GM23338 (cell line): ENCODE measurements around the gene CDCP1. TPM values are rescaled to one million over a fixed set of nuclear protein-coding genes. Genes with fewer than 3 reads are reported as not detected.

ENCODE experiments used
- ATAC-seq: fragments of 200-7000 bp; cut with Tn5 transposase; 3 replicates; pipeline ENCODE4 v1.9.1; 2020
- DNase-seq: peaks from one replicate; pipeline ENCODE4 v3.0.0-alpha.2; 2015; ENCODE audit warnings: low spot score
- H2AFZ ChIP-seq: fragments of 200-600 bp; sonication (generic); 2 replicates; pipeline ENCODE4 v1.8.0; 2016; ENCODE audit warnings: antibody characterized with exemption, mild to moderate bottlenecking, moderate library complexity
- H3F3A ChIP-seq: fragments of 200-600 bp; sonication (generic); replicated peaks from 2 replicates; pipeline ENCODE4 v1.8.0; 2017; ENCODE audit warnings: antibody characterized with exemption, mixed run types, low read depth
- H3K27ac ChIP-seq: fragments of 200-600 bp; sonication (generic); 2 replicates; pipeline ENCODE4 v1.6.1; 2016; ENCODE audit warnings: low read depth
- H3K27me3 ChIP-seq: fragments of 200-600 bp; sonication (generic); 2 replicates; pipeline ENCODE4 v1.8.0; 2016; ENCODE audit warnings: mild to moderate bottlenecking, mixed run types, moderate library complexity; ENCODE audit not compliant: insufficient read depth
- H3K36me3 ChIP-seq: fragments of 200-600 bp; sonication (generic); 2 replicates; pipeline ENCODE4 v1.8.0; 2016; ENCODE audit warnings: mild to moderate bottlenecking; ENCODE audit not compliant: insufficient read depth
- H3K4me1 ChIP-seq: fragments of 200-600 bp; sonication (generic); 2 replicates; pipeline ENCODE4 v1.8.0; 2016; ENCODE audit warnings: mild to moderate bottlenecking, moderate library complexity; ENCODE audit not compliant: insufficient read depth
- H3K4me2 ChIP-seq: fragments of 200-600 bp; sonication (generic); 2 replicates; pipeline ENCODE4 v1.7.1; 2017; ENCODE audit warnings: mixed run types
- H3K4me3 ChIP-seq: fragments of 200-600 bp; sonication (generic); 2 replicates; pipeline ENCODE4 v1.6.1; 2016; ENCODE audit warnings: mixed run types
- H3K79me2 ChIP-seq: fragments of 200-600 bp; sonication (generic); replicated peaks from 2 replicates; pipeline ENCODE4 v1.8.0; 2017; ENCODE audit warnings: mild to moderate bottlenecking; ENCODE audit not compliant: insufficient read depth
- H3K9me2 ChIP-seq: fragments of 200-600 bp; sonication (generic); 2 replicates; pipeline ENCODE4 v1.8.0; 2017; ENCODE audit not compliant: insufficient read depth
- H4K20me1 ChIP-seq: fragments of 200-600 bp; sonication (generic); replicated peaks from 2 replicates; pipeline ENCODE4 v1.8.0; 2017; ENCODE audit warnings: mild to moderate bottlenecking; ENCODE audit not compliant: insufficient read depth
- H3K27ac Mint-ChIP-seq: 2 replicates; pipeline ENCODE4 v1.8.0; 2020; ENCODE audit warnings: inconsistent platforms, mild to moderate bottlenecking, moderate library complexity, mixed read lengths
- H3K27me3 Mint-ChIP-seq: 3 replicates; pipeline ENCODE4 v1.8.0; 2022; ENCODE audit warnings: low read depth, mild to moderate bottlenecking, moderate library complexity, mixed read lengths, inconsistent platforms; ENCODE audit not compliant: insufficient read depth, poor library complexity
- H3K36me3 Mint-ChIP-seq: 3 replicates; pipeline ENCODE4 v1.8.0; 2021; ENCODE audit warnings: low read depth, mild to moderate bottlenecking, inconsistent platforms, moderate library complexity, mixed read lengths
- H3K4me1 Mint-ChIP-seq: 3 replicates; pipeline ENCODE4 v1.8.0; 2020; ENCODE audit warnings: mild to moderate bottlenecking, inconsistent platforms, mixed read lengths
- H3K4me3 Mint-ChIP-seq: 3 replicates; pipeline ENCODE4 v1.8.0; 2021; ENCODE audit warnings: moderate library complexity, mild to moderate bottlenecking, inconsistent platforms, mixed read lengths
- H3K9me3 Mint-ChIP-seq: 3 replicates; pipeline ENCODE4 v1.8.0; 2020; ENCODE audit warnings: moderate library complexity, mild to moderate bottlenecking, inconsistent platforms, mixed read lengths
- CREB1 ChIP-seq: fragments of 250-450 bp; sonication (Bioruptor Pico); IDR thresholded peaks from 2 replicates; pipeline ENCODE4 v1.5.0; 2020; ENCODE audit warnings: low read depth, mild to moderate bottlenecking, moderate library complexity
- ETS1 ChIP-seq: IDR thresholded peaks from 2 replicates; pipeline ENCODE4 v1.6.1; 2016; ENCODE audit warnings: antibody characterized with exemption
- EZH2 ChIP-seq: fragments of 200-600 bp; sonication (generic); IDR thresholded peaks from one replicate; pipeline ENCODE4 v1.8.0; 2017; ENCODE audit warnings: antibody characterized with exemption, mild to moderate bottlenecking, low read depth; ENCODE audit not compliant: unreplicated experiment
- EZH2phosphoT487 ChIP-seq: fragments of 200-600 bp; sonication (generic); IDR thresholded peaks from one replicate; pipeline ENCODE4 v1.8.1; 2018; ENCODE audit warnings: antibody characterized with exemption; ENCODE audit not compliant: unreplicated experiment
- JUNB ChIP-seq: IDR thresholded peaks from one replicate; pipeline ENCODE4 v1.6.1; 2016; ENCODE audit warnings: antibody characterized with exemption; ENCODE audit not compliant: unreplicated experiment
- NANOG ChIP-seq: IDR thresholded peaks from 2 replicates; pipeline ENCODE4 v1.6.1; 2016; ENCODE audit warnings: antibody characterized with exemption, borderline replicate concordance
- POLR2AphosphoS5 ChIP-seq: IDR thresholded peaks from 2 replicates; pipeline ENCODE4 v1.6.1; 2016; ENCODE audit warnings: antibody characterized with exemption, low read depth
- STAT1 ChIP-seq: IDR thresholded peaks from one replicate; pipeline ENCODE4 v1.6.1; 2016; ENCODE audit warnings: antibody characterized with exemption; ENCODE audit not compliant: unreplicated experiment
- ZNF114 ChIP-seq: fragments of 250-450 bp; sonication (Bioruptor Pico); IDR thresholded peaks from 2 replicates; pipeline ENCODE4 v1.5.0; 2020; ENCODE audit warnings: mild to moderate bottlenecking, moderate library complexity
- ZNF331 ChIP-seq: fragments of 250-450 bp; sonication (Bioruptor Pico); IDR thresholded peaks from 2 replicates; pipeline ENCODE4 v1.5.0; 2020; ENCODE audit warnings: low read depth, mild to moderate bottlenecking, moderate library complexity
- ZNF462 ChIP-seq: fragments of 250-450 bp; sonication (Bioruptor Pico); IDR thresholded peaks from 2 replicates; pipeline ENCODE4 v1.5.0; 2020; ENCODE audit warnings: mild to moderate bottlenecking, moderate library complexity
- polyA plus RNA-seq: library from polyadenylated mRNA; unstranded; fragments of >200 nt; fragmentation: Nextera tagmentation; extraction: Ambion mirVana; gene quantifications from 2 replicates; pipeline ENCODE4 v1.2.1, GENCODE V29; 2016
- total RNA-seq: library from RNA; depleted of rRNA; stranded (reverse); fragments of >200 nt; shearing (Covaris generic); gene quantifications from 2 replicates; pipeline ENCODE4 v1.2.3, GENCODE V29; 2014
- TF ChIP-seq, protein P1 (sequence below): IDR thresholded peaks from one replicate; pipeline ENCODE4 v1.6.1; 2018; ENCODE audit warnings: antibody characterized with exemption; ENCODE audit not compliant: unreplicated experiment
- TF ChIP-seq, protein P2 (sequence below), 2 experiments: fragments of 200-600 bp in 1 of 2; sonication (generic) in 1 of 2; conservative IDR thresholded peaks; 2 replicates each; pipeline versions ENCODE4 v1.5.1 to v1.6.1; 2016 to 2017; ENCODE audit warnings: antibody characterized with exemption in 2 of 2, low read depth in 2 of 2, mild to moderate bottlenecking in 2 of 2, moderate library complexity in 1 of 2

The CDCP1 gene
- total and polyA plus RNA-seq, 2 experiments from 2014 or later: 7.7 to 20.1 TPM

GRCh38 chr3:45183872-45184262, 37.7 kb upstream of the CDCP1 start:
- peaks cover 15% of the 10 kb centered on the region for H3K27me3 Mint-ChIP-seq

More at GRCh38 chr3:45183872-45184262, 37.7 kb upstream of the CDCP1 start:
- no peaks in the 10 kb centered on the region for H4K20me1 ChIP-seq
- H3K4me2 ChIP-seq: no peak overlapping the region
- no peaks in the 10 kb centered on the region for H3K36me3 ChIP-seq
- no peaks in the 10 kb centered on the region for H3K27me3 ChIP-seq
- Mint-ChIP-seq H3K27ac (no peak overlapping the region), H3K4me3 (no peak overlapping the region), H3K4me1 (peaks cover 15% of the 10 kb centered on the region), H3K9me3 (no peaks in the 10 kb centered on the region), H3K36me3 (no peaks in the 10 kb centered on the region)
- no peaks in the 10 kb centered on the region for H3F3A ChIP-seq
- no peak overlapping the region for H3K4me3 ChIP-seq
- no peak for TF ChIP-seq EZH2phosphoT487
- TF ChIP-seq, protein P1, sequence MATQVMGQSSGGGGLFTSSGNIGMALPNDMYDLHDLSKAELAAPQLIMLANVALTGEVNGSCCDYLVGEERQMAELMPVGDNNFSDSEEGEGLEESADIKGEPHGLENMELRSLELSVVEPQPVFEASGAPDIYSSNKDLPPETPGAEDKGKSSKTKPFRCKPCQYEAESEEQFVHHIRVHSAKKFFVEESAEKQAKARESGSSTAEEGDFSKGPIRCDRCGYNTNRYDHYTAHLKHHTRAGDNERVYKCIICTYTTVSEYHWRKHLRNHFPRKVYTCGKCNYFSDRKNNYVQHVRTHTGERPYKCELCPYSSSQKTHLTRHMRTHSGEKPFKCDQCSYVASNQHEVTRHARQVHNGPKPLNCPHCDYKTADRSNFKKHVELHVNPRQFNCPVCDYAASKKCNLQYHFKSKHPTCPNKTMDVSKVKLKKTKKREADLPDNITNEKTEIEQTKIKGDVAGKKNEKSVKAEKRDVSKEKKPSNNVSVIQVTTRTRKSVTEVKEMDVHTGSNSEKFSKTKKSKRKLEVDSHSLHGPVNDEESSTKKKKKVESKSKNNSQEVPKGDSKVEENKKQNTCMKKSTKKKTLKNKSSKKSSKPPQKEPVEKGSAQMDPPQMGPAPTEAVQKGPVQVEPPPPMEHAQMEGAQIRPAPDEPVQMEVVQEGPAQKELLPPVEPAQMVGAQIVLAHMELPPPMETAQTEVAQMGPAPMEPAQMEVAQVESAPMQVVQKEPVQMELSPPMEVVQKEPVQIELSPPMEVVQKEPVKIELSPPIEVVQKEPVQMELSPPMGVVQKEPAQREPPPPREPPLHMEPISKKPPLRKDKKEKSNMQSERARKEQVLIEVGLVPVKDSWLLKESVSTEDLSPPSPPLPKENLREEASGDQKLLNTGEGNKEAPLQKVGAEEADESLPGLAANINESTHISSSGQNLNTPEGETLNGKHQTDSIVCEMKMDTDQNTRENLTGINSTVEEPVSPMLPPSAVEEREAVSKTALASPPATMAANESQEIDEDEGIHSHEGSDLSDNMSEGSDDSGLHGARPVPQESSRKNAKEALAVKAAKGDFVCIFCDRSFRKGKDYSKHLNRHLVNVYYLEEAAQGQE: no peak
- TF ChIP-seq, protein P2, sequence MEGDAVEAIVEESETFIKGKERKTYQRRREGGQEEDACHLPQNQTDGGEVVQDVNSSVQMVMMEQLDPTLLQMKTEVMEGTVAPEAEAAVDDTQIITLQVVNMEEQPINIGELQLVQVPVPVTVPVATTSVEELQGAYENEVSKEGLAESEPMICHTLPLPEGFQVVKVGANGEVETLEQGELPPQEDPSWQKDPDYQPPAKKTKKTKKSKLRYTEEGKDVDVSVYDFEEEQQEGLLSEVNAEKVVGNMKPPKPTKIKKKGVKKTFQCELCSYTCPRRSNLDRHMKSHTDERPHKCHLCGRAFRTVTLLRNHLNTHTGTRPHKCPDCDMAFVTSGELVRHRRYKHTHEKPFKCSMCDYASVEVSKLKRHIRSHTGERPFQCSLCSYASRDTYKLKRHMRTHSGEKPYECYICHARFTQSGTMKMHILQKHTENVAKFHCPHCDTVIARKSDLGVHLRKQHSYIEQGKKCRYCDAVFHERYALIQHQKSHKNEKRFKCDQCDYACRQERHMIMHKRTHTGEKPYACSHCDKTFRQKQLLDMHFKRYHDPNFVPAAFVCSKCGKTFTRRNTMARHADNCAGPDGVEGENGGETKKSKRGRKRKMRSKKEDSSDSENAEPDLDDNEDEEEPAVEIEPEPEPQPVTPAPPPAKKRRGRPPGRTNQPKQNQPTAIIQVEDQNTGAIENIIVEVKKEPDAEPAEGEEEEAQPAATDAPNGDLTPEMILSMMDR (conservative IDR thresholded peaks at IDR 0.05; ENCODE audit: low read depth in 2 of 2): no peak
- no peak for TF ChIP-seq NANOG
- TF ChIP-seq JUNB: no peak
- no peak for TF ChIP-seq ZNF331 (CRISPR knock-in tag)
- TF ChIP-seq POLR2AphosphoS5: no peak
- no peak for TF ChIP-seq ZNF114 (CRISPR knock-in tag)
- no peak for TF ChIP-seq CREB1 (CRISPR knock-in tag)
- no peak for TF ChIP-seq EZH2
- no peak for TF ChIP-seq ETS1
- no peak for TF ChIP-seq ZNF462
- TF ChIP-seq STAT1: no peak
- H3K9me2 ChIP-seq: no peaks in the 10 kb centered on the region
- H3K79me2 ChIP-seq: no peaks in the 10 kb centered on the region
- H3K4me1 ChIP-seq: peaks cover 15% of the 10 kb centered on the region; the same call in 1 of the 2 replicates
- peak overlapping the region; percentile 97 for H2AFZ ChIP-seq
- no peak overlapping the region for H3K27ac ChIP-seq
- ATAC-seq (no peak), DNase-seq (no peak)
